SK-N-SH treated with all-trans-retinoic acid at 6 μM for 48 hours (cell line): ENCODE measurements around the gene ADAM11.

Source experiments
- ATAC-seq: fragments of 200-7000 bp; cut with Tn5 transposase; 3 replicates; pipeline ENCODE4 v1.9.1; 2020; ENCODE audit warnings: mild to moderate bottlenecking, moderate library complexity
- CSDC2 ChIP-seq: fragments of 250-450 bp; sonication (Bioruptor Pico); IDR thresholded peaks from 2 replicates; pipeline ENCODE4 v1.5.0; 2020; ENCODE audit warnings: mild to moderate bottlenecking, moderate library complexity
- ESRRG ChIP-seq: fragments of 250-450 bp; sonication (Bioruptor Pico); IDR thresholded peaks from 2 replicates; pipeline ENCODE4 v1.6.1; 2021; ENCODE audit warnings: mild to moderate bottlenecking
- ISL1 ChIP-seq: fragments of 250-450 bp; sonication (Bioruptor Pico); IDR thresholded peaks from 2 replicates; pipeline ENCODE4 v2.1.2; 2022; ENCODE audit warnings: mild to moderate bottlenecking, moderate library complexity
- OSR1 ChIP-seq: fragments of 250-450 bp; sonication (Bioruptor Pico); IDR thresholded peaks from 2 replicates; pipeline ENCODE4 v1.8.0; 2022; ENCODE audit warnings: moderate library complexity, mild to moderate bottlenecking, inconsistent platforms
- PPARA ChIP-seq: fragments of 250-450 bp; sonication (Bioruptor Pico); IDR thresholded peaks from 2 replicates; pipeline ENCODE4 v1.5.0; 2020; ENCODE audit warnings: mild to moderate bottlenecking, borderline replicate concordance
- SNAI2 ChIP-seq: fragments of 250-450 bp; sonication (Bioruptor Pico); IDR thresholded peaks from 2 replicates; pipeline ENCODE4 v1.5.0; 2020; ENCODE audit warnings: mild to moderate bottlenecking, moderate library complexity
- TOX ChIP-seq: fragments of 250-450 bp; sonication (Bioruptor Pico); IDR thresholded peaks from 2 replicates; pipeline ENCODE4 v1.8.0; 2021; ENCODE audit warnings: mild to moderate bottlenecking, moderate library complexity, borderline replicate concordance
- ZFP30 ChIP-seq: fragments of 450-650 bp; formaldehyde crosslinking; IDR thresholded peaks from 2 replicates; pipeline ENCODE4 v1.5.0; 2022; ENCODE audit warnings: mild to moderate bottlenecking, moderate library complexity
- ZNF565 ChIP-seq: fragments of 450-650 bp; formaldehyde crosslinking; conservative IDR thresholded peaks from 2 replicates; pipeline ENCODE4 v1.5.0; 2020; ENCODE audit warnings: low read depth, mild to moderate bottlenecking, moderate library complexity
- ZNF70 ChIP-seq: fragments of 450-650 bp; formaldehyde crosslinking; IDR thresholded peaks from 2 replicates; pipeline ENCODE4 v1.5.0; 2020; ENCODE audit warnings: mild to moderate bottlenecking, moderate library complexity
- ZNF8 ChIP-seq: fragments of 450-650 bp; formaldehyde crosslinking; IDR thresholded peaks from 2 replicates; pipeline ENCODE4 v1.5.0; 2020; ENCODE audit warnings: mild to moderate bottlenecking, moderate library complexity
- TF ChIP-seq, protein P1 (sequence below): fragments of 250-450 bp; sonication (Bioruptor Pico); IDR thresholded peaks from 2 replicates; pipeline ENCODE4 v1.5.1; 2021; ENCODE audit warnings: mild to moderate bottlenecking, moderate library complexity
- TF ChIP-seq, protein P2 (sequence below): fragments of 250-450 bp; sonication (Bioruptor Pico); IDR thresholded peaks from 2 replicates; pipeline ENCODE4 v1.8.0; 2021; ENCODE audit warnings: low read depth, mild to moderate bottlenecking, moderate library complexity, borderline replicate concordance
- TF ChIP-seq, protein P3 (sequence below): fragments of 250-450 bp; sonication (Bioruptor Pico); IDR thresholded peaks from 2 replicates; pipeline ENCODE4 v1.5.0; 2020; ENCODE audit warnings: mild to moderate bottlenecking, moderate library complexity
- TF ChIP-seq, protein P4 (sequence below): fragments of 250-450 bp; sonication (Bioruptor Pico); IDR thresholded peaks from 2 replicates; pipeline ENCODE4 v1.8.0; 2020; ENCODE audit warnings: mild to moderate bottlenecking, moderate library complexity, borderline replicate concordance

The ADAM11 gene

DNA sequence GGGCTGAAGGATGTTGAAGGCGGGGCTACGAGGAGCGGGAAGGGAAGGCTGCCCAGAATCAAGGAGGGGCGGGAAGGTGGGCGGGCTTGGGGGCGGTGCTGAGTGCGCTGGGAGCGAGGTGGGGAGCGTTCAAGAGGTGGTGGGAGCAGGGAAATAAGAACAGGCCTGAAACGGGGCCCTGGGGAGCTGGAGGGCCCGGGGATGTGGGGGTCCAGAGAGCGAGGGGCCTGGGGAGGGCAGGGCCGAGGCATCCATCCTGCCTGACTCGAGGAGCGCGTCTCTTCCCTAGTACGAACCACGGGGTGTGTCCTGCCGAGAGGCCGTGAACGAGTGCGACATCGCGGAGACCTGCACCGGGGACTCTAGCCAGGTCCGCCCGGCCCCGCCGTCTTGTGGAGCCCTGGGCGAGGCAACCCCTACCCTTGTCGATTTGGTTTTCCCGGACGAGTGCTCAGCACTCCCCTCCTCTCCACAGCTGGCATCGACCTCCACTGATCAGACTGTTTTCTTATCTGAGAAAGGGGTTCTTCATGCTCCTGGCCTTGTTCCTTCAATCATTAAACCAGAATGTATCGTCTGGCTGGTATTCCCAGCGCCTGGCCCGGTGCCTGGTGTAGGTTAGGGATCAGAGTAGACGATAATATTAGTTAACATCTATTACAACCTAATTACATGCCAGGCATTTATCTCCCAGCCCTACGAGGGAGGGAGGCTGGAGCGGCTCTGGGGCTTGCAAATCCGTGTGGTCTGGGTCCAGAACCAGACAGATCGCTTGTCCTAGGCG is 17.2 kb downstream of the ADAM11 start:
- TF ChIP-seq TOX (CRISPR knock-in tag) (no peak), ZNF70 (peak; percentile 99)
- TF ChIP-seq, all 23 proteins: peak for 1
- peak; percentile 35 for ATAC-seq

DNA sequence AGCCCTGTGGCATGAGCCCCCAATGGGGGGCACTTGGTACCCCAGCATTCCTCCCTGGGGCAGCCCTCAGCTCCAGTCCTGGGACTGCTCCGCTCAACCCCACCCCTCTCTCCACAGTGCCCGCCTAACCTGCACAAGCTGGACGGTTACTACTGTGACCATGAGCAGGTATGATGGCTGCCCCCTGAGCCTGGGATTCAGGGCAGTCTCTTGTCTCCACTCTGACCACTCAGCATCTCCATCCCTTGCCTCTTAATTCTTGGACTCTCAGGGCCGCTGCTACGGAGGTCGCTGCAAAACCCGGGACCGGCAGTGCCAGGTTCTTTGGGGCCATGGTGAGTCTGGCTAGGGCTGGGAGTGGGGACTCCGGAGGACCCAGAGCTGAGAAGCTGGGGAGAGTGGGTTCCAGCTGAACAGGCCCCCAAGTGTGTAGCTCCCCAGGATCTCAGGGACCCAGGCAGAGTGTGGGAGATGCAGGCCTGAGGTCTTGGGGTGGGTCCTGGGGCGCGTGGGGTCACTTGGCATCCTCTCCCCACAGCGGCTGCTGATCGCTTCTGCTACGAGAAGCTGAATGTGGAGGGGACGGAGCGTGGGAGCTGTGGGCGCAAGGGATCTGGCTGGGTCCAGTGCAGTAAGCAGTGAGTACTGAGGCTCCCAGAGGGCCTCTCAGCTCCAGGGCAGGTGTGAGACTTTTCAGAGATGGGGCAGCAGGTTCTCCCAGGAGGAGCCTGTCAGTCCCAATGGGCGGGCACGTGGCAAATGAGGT is 18.0 kb downstream of the ADAM11 start:
- no peak for ATAC-seq
- TF ChIP-seq, protein P1, sequence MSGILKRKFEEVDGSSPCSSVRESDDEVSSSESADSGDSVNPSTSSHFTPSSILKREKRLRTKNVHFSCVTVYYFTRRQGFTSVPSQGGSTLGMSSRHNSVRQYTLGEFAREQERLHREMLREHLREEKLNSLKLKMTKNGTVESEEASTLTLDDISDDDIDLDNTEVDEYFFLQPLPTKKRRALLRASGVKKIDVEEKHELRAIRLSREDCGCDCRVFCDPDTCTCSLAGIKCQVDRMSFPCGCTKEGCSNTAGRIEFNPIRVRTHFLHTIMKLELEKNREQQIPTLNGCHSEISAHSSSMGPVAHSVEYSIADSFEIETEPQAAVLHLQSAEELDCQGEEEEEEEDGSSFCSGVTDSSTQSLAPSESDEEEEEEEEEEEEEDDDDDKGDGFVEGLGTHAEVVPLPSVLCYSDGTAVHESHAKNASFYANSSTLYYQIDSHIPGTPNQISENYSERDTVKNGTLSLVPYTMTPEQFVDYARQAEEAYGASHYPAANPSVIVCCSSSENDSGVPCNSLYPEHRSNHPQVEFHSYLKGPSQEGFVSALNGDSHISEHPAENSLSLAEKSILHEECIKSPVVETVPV (CRISPR knock-in tag), result no peak

DNA sequence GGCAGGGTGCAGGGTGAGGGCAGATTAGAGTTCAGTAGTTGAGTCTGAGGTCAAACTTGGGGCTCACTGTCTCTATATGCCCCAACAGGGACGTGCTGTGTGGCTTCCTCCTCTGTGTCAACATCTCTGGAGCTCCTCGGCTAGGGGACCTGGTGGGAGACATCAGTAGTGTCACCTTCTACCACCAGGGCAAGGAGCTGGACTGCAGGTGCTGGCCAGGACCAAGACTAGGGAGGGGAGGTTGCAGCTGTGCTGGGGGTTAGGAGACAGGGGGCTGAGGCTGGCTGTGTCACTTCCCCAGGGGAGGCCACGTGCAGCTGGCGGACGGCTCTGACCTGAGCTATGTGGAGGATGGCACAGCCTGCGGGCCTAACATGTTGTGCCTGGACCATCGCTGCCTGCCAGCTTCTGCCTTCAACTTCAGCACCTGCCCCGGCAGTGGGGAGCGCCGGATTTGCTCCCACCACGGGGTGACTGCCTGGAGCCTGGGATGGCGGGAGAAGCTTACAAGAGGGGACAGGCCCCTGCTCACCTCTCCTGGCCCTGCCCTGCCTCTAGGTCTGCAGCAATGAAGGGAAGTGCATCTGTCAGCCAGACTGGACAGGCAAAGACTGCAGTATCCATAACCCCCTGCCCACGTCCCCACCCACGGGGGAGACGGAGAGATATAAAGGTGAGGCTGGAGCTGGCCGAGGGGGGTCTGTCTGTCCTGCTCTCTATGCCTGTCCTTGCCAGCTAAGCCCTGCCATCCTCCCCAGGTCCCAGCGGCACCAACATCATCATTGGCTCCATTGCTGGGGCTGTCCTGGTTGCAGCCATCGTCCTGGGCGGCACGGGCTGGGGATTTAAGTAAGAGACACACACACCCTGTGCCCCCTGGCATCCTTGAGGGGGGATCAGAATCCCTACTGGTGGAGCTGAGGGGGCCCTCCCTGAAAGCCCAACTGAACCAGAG is 18.9 kb downstream of the ADAM11 start:
- no peak for ATAC-seq
- TF ChIP-seq, protein P2, sequence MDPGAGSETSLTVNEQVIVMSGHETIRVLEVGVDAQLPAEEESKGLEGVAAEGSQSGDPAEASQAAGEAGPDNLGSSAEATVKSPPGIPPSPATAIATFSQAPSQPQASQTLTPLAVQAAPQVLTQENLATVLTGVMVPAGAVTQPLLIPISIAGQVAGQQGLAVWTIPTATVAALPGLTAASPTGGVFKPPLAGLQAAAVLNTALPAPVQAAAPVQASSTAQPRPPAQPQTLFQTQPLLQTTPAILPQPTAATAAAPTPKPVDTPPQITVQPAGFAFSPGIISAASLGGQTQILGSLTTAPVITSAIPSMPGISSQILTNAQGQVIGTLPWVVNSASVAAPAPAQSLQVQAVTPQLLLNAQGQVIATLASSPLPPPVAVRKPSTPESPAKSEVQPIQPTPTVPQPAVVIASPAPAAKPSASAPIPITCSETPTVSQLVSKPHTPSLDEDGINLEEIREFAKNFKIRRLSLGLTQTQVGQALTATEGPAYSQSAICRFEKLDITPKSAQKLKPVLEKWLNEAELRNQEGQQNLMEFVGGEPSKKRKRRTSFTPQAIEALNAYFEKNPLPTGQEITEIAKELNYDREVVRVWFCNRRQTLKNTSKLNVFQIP (CRISPR knock-in tag), result no peak
- no peak for TF ChIP-seq ZNF565 (CRISPR knock-in tag)
- no peak for TF ChIP-seq SNAI2
- TF ChIP-seq, protein P3, sequence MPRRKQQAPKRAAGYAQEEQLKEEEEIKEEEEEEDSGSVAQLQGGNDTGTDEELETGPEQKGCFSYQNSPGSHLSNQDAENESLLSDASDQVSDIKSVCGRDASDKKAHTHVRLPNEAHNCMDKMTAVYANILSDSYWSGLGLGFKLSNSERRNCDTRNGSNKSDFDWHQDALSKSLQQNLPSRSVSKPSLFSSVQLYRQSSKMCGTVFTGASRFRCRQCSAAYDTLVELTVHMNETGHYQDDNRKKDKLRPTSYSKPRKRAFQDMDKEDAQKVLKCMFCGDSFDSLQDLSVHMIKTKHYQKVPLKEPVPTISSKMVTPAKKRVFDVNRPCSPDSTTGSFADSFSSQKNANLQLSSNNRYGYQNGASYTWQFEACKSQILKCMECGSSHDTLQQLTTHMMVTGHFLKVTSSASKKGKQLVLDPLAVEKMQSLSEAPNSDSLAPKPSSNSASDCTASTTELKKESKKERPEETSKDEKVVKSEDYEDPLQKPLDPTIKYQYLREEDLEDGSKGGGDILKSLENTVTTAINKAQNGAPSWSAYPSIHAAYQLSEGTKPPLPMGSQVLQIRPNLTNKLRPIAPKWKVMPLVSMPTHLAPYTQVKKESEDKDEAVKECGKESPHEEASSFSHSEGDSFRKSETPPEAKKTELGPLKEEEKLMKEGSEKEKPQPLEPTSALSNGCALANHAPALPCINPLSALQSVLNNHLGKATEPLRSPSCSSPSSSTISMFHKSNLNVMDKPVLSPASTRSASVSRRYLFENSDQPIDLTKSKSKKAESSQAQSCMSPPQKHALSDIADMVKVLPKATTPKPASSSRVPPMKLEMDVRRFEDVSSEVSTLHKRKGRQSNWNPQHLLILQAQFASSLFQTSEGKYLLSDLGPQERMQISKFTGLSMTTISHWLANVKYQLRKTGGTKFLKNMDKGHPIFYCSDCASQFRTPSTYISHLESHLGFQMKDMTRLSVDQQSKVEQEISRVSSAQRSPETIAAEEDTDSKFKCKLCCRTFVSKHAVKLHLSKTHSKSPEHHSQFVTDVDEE, result no peak

DNA sequence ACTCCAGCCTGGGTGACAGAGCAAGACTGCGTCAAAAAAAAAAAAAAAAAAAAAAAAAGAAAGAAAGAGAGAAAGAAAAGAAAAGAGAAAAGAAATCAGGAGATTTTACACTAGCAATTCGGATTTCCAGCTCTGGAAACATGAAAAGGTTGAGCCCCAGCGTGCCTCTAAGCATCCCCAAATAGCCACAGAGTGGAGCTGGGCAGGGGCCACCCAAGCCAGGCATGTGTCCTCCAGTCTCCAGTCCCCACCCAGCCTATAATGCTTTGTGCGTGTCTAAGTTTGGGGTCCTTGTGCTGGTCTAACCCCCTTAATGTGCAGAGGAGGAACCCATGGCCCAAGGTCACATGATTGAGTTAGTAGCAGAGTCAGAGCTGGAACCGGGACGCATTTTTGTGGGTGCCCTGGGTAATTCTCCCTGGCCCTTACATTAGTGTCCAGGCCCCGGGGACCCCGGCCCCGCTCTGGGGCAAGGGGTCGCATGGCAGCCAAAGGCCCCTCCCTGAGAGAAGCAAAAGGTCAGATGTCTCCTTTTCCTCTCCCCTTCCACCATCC is 19.9 kb downstream of the ADAM11 start:
- no peak for TF ChIP-seq ZNF8 (CRISPR knock-in tag)

DNA sequence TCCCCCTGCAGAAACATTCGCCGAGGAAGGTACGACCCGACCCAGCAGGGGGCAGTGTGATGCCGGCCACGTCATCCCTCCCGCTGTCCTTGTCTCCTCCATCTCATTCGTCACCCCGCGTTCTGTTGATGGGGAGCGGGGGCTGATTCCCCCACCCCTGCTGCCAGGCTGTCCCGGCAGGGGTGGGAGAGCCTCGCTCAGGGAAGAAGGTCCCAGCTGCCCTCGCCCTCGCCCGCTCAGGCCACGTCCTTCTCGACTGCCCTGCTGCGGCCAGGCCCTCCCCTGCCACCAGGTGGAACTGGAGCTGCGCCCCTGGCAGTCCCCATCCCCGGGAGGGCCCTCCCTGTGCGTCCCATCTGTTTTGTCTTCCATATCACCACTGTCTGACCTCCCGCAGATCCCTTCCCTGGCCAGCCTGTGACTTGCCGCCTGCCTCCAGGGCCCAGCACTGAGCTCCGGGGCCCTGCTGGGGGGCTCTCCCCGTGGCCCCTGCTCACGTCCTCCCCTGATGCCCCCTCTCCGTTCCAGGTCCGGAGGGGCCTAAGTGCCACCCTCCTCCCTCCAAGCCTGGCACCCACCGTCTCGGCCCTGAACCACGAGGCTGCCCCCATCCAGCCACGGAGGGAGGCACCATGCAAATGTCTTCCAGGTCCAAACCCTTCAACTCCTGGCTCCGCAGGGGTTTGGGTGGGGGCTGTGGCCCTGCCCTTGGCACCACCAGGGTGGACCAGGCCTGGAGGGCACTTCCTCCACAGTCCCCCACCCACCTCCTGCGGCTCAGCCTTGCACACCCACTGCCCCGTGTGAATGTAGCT is 20.6 kb downstream of the ADAM11 start:
- TF ChIP-seq, protein P4, sequence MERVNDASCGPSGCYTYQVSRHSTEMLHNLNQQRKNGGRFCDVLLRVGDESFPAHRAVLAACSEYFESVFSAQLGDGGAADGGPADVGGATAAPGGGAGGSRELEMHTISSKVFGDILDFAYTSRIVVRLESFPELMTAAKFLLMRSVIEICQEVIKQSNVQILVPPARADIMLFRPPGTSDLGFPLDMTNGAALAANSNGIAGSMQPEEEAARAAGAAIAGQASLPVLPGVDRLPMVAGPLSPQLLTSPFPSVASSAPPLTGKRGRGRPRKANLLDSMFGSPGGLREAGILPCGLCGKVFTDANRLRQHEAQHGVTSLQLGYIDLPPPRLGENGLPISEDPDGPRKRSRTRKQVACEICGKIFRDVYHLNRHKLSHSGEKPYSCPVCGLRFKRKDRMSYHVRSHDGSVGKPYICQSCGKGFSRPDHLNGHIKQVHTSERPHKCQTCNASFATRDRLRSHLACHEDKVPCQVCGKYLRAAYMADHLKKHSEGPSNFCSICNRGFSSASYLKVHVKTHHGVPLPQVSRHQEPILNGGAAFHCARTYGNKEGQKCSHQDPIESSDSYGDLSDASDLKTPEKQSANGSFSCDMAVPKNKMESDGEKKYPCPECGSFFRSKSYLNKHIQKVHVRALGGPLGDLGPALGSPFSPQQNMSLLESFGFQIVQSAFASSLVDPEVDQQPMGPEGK (CRISPR knock-in tag), result no peak
- peak; percentile 40; the same call in 1 of the 2 replicates for TF ChIP-seq ZNF70
- TF ChIP-seq, all 23 proteins: peak for 1
- peak; percentile 50 for ATAC-seq

More for the DNA sequence above, 19.9 kb downstream of the ADAM11 start:
- ATAC-seq, result no peak

DNA sequence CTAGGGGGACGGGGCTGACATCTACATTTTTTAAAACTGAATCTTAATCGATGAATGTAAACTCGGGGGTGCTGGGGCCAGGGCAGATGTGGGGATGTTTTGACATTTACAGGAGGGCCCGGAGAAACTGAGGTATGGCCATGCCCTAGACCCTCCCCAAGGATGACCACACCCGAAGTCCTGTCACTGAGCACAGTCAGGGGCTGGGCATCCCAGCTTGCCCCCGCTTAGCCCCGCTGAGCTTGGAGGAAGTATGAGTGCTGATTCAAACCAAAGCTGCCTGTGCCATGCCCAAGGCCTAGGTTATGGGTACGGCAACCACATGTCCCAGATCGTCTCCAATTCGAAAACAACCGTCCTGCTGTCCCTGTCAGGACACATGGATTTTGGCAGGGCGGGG is 21.4 kb downstream of the ADAM11 start:
- no peak for ATAC-seq
- TF ChIP-seq ZNF8 (CRISPR knock-in tag), result no peak
- TF ChIP-seq PPARA (CRISPR knock-in tag), result no peak
- no peak for TF ChIP-seq ESRRG (CRISPR knock-in tag)
- no peak for TF ChIP-seq ISL1 (CRISPR knock-in tag)
- no peak for TF ChIP-seq ZFP30 (CRISPR knock-in tag)
- TF ChIP-seq CSDC2 (CRISPR knock-in tag), result no peak
- TF ChIP-seq, protein P3, result no peak
- no peak for TF ChIP-seq OSR1 (CRISPR knock-in tag)
